Activated T-helper 2 cell treated with anti-CD3 and anti-CD28 coated beads, Interferon-gamma antibody, Interleukin-2, Interleukin-4, amounts not matched to agents 10 μg/mL and 5 μg/mL and 100 μg/mL, durations not matched to agents 14 hours and 24 hours and 36 hours (primary cell): ENCODE measurements around the gene PTPRCAP. TPM values are rescaled to one million over a fixed set of nuclear protein-coding genes. Genes with fewer than 3 reads are reported as not detected.

ENCODE experiments used
- DNase-seq: peaks from one replicate; pipeline ENCODE4 v3.0.0; 2021; ENCODE audit warnings: low spot score
- H3K27ac Mint-ChIP-seq: one replicate; pipeline ENCODE4 v1.8.0; 2021; ENCODE audit warnings: mixed read lengths
- H3K27me3 Mint-ChIP-seq: one replicate; pipeline ENCODE4 v1.8.0; 2021; ENCODE audit warnings: low read depth, mixed read lengths
- H3K36me3 Mint-ChIP-seq: one replicate; pipeline ENCODE4 v1.8.0; 2021; ENCODE audit warnings: low read depth, mixed read lengths
- H3K4me1 Mint-ChIP-seq: one replicate; pipeline ENCODE4 v1.8.0; 2021; ENCODE audit warnings: low read depth, mixed read lengths
- H3K4me3 Mint-ChIP-seq: one replicate; pipeline ENCODE4 v1.8.0; 2021; ENCODE audit warnings: low read depth, mild to moderate bottlenecking, moderate library complexity, mixed read lengths
- H3K9me3 Mint-ChIP-seq: one replicate; pipeline ENCODE4 v1.8.0; 2021; ENCODE audit warnings: mixed read lengths
- intact Hi-C: fragments of 100-400 bp; cut with micrococcal nuclease; formaldehyde crosslinking; loops from one replicate; pipeline ENCODE4 v1.15.1; 2023
- total RNA-seq: library from RNA; stranded (reverse); gene quantifications from 2 replicates; pipeline ENCODE4 v1.2.3, GENCODE V29; 2022

PTPRCAP gene
- total RNA-seq, 1 donor from 2014 or later, result 89.8 TPM

GRCh38 chr11:67413266-67413849 lies 24.1 kb downstream of the PTPRCAP start:
- Mint-ChIP-seq H3K27ac (no peak overlapping the region), H3K27me3 (peaks cover 13% of the 10 kb centered on the region), H3K36me3 (peaks cover 18% of the 10 kb centered on the region), H3K4me1 (peaks cover 45% of the 10 kb centered on the region), H3K4me3 (no peak overlapping the region), H3K9me3 (no peaks in the 10 kb centered on the region)
- intact Hi-C loops, result no loop called here
- DNase-seq, result no peak

GRCh38 chr11:67412495-67413179 lies 24.8 kb downstream of the PTPRCAP start:
- intact Hi-C loops, result no loop called here
- H3K36me3 Mint-ChIP-seq, result peaks cover 24% of the 10 kb centered on the region
- H3K9me3 Mint-ChIP-seq, result no peaks in the 10 kb centered on the region
- H3K27ac Mint-ChIP-seq, result no peak overlapping the region
- peaks cover 52% of the 10 kb centered on the region for H3K4me1 Mint-ChIP-seq
- DNase-seq, result no peak
- no peak overlapping the region for H3K4me3 Mint-ChIP-seq
- H3K27me3 Mint-ChIP-seq, result peaks cover 13% of the 10 kb centered on the region

GRCh38 chr11:67411785-67412152 lies 25.7 kb downstream of the PTPRCAP start:
- DNase-seq, result no peak
- peaks cover 33% of the 10 kb centered on the region for H3K36me3 Mint-ChIP-seq
- intact Hi-C loops, result no loop called here
- H3K9me3 Mint-ChIP-seq, result no peaks in the 10 kb centered on the region
- H3K27ac Mint-ChIP-seq, result no peak overlapping the region
- H3K4me3 Mint-ChIP-seq, result no peak overlapping the region
- peaks cover 56% of the 10 kb centered on the region for H3K4me1 Mint-ChIP-seq
- peaks cover 13% of the 10 kb centered on the region for H3K27me3 Mint-ChIP-seq

GRCh38 chr11:67410984-67411784 lies 26.3 kb downstream of the PTPRCAP start:
- Mint-ChIP-seq H3K9me3 (no peaks in the 10 kb centered on the region), H3K36me3 (peaks cover 38% of the 10 kb centered on the region), H3K4me3 (peak overlapping the region; percentile 30), H3K27me3 (peaks cover 7% of the 10 kb centered on the region), H3K27ac (no peak overlapping the region), H3K4me1 (peaks cover 55% of the 10 kb centered on the region)
- intact Hi-C loops, result no loop called here
- DNase-seq, result no peak

GRCh38 chr11:67410369-67410831 lies 27.1 kb downstream of the PTPRCAP start:
- H3K27ac Mint-ChIP-seq, result peak overlapping the region; percentile 88
- H3K4me1 Mint-ChIP-seq, result peaks cover 57% of the 10 kb centered on the region

GRCh38 chr11:67409781-67410368 lies 27.6 kb downstream of the PTPRCAP start:
- peak overlapping the region; percentile 88 for H3K27ac Mint-ChIP-seq
- peak overlapping the region; percentile 80 for H3K4me3 Mint-ChIP-seq
- peaks cover 48% of the 10 kb centered on the region for H3K36me3 Mint-ChIP-seq
- H3K9me3 Mint-ChIP-seq, result no peaks in the 10 kb centered on the region
- intact Hi-C loops, result no loop called here
- H3K27me3 Mint-ChIP-seq, result peaks cover 4% of the 10 kb centered on the region
- H3K4me1 Mint-ChIP-seq, result peaks cover 62% of the 10 kb centered on the region
- DNase-seq, result no peak

More at GRCh38 chr11:67410369-67410831, 27.1 kb downstream of the PTPRCAP start:
- H3K36me3 Mint-ChIP-seq, result peaks cover 42% of the 10 kb centered on the region
- H3K27me3 Mint-ChIP-seq, result peaks cover 4% of the 10 kb centered on the region
- H3K4me3 Mint-ChIP-seq, result peak overlapping the region; percentile 67
- no peaks in the 10 kb centered on the region for H3K9me3 Mint-ChIP-seq
- DNase-seq, result no peak
- intact Hi-C loops, result no loop called here

- intact Hi-C loops, result no loop called here
- H3K9me3 Mint-ChIP-seq, result no peaks in the 10 kb centered on the region
- H3K4me1 Mint-ChIP-seq, result peaks cover 67% of the 10 kb centered on the region
- H3K27ac Mint-ChIP-seq, result peak overlapping the region; percentile 97
- peaks cover 4% of the 10 kb centered on the region for H3K27me3 Mint-ChIP-seq
- peak; percentile 78 for DNase-seq
- H3K36me3 Mint-ChIP-seq, result peaks cover 54% of the 10 kb centered on the region
- H3K4me3 Mint-ChIP-seq, result peak overlapping the region; percentile 97
These were observed 28.2 kb downstream of the PTPRCAP start for GRCh38 chr11:67409261-67409666.

- Mint-ChIP-seq H3K27me3 (peaks cover 4% of the 10 kb centered on the region), H3K4me1 (peaks cover 67% of the 10 kb centered on the region), H3K27ac (peak overlapping the region; percentile 97), H3K4me3 (peak overlapping the region; percentile 97), H3K9me3 (no peaks in the 10 kb centered on the region), H3K36me3 (peaks cover 54% of the 10 kb centered on the region)
- DNase-seq, result peak; percentile 35
- intact Hi-C loops, result no loop called here
These were observed 28.9 kb downstream of the PTPRCAP start for GRCh38 chr11:67408437-67409200.

- Mint-ChIP-seq H3K4me3 (peak overlapping the region; percentile 97), H3K9me3 (no peaks in the 10 kb centered on the region), H3K36me3 (peaks cover 50% of the 10 kb centered on the region), H3K27ac (peak overlapping the region; percentile 97), H3K27me3 (no peaks in the 10 kb centered on the region), H3K4me1 (peaks cover 62% of the 10 kb centered on the region)
- DNase-seq, result no peak
- intact Hi-C loops, result no loop called here
These were observed 29.8 kb downstream of the PTPRCAP start for GRCh38 chr11:67407688-67408163.

- Mint-ChIP-seq H3K4me1 (peaks cover 58% of the 10 kb centered on the region), H3K27me3 (no peaks in the 10 kb centered on the region), H3K36me3 (peaks cover 50% of the 10 kb centered on the region), H3K27ac (peak overlapping the region; percentile 97), H3K9me3 (no peaks in the 10 kb centered on the region), H3K4me3 (peak overlapping the region; percentile 97)
- no peak for DNase-seq
- intact Hi-C loops, result no loop called here
These were observed 30.4 kb downstream of the PTPRCAP start for GRCh38 chr11:67406969-67407687.

- peaks cover 54% of the 10 kb centered on the region for H3K4me1 Mint-ChIP-seq
- peaks cover 50% of the 10 kb centered on the region for H3K36me3 Mint-ChIP-seq
- H3K27ac Mint-ChIP-seq, result peak overlapping the region; percentile 97
- intact Hi-C loops, result no loop called here
- no peak for DNase-seq
- no peaks in the 10 kb centered on the region for H3K27me3 Mint-ChIP-seq
- no peaks in the 10 kb centered on the region for H3K9me3 Mint-ChIP-seq
- peak overlapping the region; percentile 97 for H3K4me3 Mint-ChIP-seq
These were observed 31.0 kb downstream of the PTPRCAP start for GRCh38 chr11:67406420-67406968.
